HG02981 (cell line): ENCODE measurements around the gene SNAP47.
"Not testable (repeated sequence)": the region's sequence is repeated elsewhere in the genome, so short reads cannot be mapped to it uniquely, and the experiment has no call there.

Source experiments
- ATAC-seq: cut with Tn5 transposase; IDR thresholded peaks from one replicate; pipeline ENCODE4 v1.9.1; 2021; ENCODE audit warnings: mild to moderate bottlenecking, moderate library complexity; ENCODE audit not compliant: unreplicated experiment

Gene SNAP47, protein sequence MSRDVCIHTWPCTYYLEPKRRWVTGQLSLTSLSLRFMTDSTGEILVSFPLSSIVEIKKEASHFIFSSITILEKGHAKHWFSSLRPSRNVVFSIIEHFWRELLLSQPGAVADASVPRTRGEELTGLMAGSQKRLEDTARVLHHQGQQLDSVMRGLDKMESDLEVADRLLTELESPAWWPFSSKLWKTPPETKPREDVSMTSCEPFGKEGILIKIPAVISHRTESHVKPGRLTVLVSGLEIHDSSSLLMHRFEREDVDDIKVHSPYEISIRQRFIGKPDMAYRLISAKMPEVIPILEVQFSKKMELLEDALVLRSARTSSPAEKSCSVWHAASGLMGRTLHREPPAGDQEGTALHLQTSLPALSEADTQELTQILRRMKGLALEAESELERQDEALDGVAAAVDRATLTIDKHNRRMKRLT

DNA sequence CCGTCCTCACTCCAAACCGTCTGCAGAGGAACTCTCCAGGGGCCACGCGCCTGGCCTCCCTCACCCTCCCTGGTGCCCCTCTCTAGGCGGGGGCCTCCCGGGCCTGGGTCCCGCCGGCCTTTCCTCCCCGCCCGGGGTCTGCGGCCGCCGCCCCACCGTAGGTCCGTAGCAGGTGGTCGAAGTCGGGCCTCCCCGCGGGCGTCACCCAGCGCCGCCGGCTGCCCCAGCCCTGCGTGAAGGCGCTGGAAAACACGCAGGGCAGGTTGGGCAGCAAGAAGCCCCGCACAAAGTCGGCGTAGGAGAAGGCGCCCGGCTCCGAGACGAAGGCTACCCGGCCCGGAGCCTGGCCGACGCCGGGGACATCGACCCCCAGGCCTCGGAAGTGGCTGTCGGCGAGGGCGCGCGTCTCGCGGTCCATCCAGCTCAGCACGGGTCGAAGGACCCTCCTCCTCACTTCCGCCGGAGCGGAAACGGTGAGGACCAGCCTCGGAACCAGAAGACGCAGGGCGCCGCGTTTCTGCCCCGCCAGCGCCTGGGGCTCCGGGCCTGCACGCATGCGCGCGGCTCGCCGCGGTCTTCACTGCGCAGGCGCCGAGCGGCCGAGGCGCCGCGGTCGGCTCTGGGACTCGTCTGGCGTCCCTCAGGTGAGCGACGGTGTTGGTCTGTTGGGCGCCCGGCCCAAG, at the start of gene SNAP47, which contains the start of gene JMJD4:
SNAP47 (plus strand) TSS at position 580 of the 683 bp plus-strand sequence. CDS start 12,302 bp downstream, outside the sequence.
JMJD4 (minus strand) TSS at position 447 of the 683 bp plus-strand sequence; CDS start at position 418, 29 bp downstream.
- ATAC-seq, result peak; percentile 91

GRCh38 chr1:227685807-227686206, 49.4 kb upstream of the SNAP47 start:
- ATAC-seq, result no peak

DNA sequence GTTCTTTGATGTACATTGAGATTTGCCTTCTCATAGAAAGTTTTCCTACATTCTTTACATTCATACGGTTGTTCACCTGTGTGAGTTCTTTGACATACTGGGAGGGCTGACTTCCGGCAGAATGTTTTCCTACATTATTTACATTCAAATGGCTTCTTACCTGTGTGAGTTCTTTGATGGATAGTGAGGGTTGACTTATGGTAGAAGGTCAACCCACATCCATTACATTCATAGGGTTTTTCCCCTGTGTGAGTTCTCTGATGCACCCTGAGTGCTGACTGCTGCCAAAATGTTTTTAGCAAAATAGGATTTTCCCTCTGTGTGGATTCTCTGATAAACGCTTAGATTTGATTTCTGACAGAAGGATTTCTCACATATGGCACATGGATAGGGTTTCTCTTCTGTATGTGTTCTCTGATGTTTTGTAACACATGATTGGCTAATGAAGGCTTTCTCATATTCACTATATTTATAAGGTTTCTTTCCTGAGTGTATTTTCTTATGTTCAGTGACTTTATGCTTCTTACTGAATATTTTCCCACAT, 37.8 kb upstream of the SNAP47 start:
- no peak for ATAC-seq

DNA sequence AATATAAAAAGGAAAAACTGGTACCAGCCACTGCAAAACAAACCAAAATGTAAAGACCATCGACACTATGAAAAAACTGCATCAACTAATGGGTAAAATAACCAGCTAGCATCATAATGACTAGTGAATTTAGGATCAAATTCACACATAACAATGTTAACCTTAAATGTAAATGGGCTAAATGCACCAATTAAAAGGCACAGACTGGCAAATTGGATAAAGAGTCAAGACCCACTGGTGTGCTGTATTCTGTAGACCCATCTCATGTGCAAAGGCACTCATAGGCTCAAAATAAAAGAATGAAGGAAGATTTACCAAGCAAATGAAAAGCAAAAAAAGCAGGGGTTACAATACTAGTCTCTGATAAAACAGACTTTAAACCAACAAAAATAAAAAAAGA, 33.6 kb upstream of the SNAP47 start:
- not testable (repeated sequence) for ATAC-seq

- ATAC-seq, result no peak
Measured at GRCh38 chr1:227707846-227708245, 27.4 kb upstream of the SNAP47 start.

GRCh38 chr1:227709451-227709850, 25.8 kb upstream of the SNAP47 start:
- ATAC-seq, result no peak

DNA sequence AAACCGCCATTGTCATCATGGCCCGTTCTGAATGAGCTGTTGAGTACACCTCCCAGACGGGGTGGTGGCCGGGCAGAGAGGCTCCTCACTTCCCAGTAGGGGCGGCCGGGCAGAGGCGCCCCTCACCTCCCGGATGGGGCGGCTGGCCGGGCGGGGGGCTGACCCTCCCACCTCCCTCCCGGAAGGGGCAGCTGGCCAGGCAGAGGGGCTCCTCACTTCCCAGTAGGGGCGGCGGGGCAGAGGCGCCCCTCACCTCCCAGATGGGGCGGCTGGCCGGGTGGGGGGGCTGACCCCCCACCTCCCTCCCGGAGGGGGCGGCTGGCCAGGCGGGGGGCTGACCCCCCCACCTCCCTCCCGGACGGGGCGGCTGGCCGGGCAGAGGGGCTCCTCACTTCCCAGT, 24.8 kb upstream of the SNAP47 start:
- not testable (repeated sequence) for ATAC-seq

DNA sequence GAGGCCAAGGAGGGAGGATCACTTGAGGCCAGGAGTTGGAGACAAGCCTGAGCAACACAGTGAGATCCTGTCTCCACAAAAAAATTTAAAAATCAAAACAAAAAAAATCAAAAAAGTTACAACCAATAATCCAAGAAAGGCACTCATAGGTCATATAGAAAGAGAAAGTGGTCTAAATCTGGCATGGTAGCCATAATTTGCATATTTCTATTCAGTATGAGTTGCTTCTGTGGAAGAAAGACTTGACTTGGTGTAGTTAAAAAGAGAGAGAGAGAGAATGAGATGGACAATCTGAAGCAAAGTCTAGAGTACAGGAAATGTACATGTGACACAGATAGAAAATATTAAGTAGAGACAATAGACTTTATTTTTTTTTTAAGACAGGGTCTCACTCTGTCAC, 22.6 kb upstream of the SNAP47 start:
- peak; percentile 59 for ATAC-seq

DNA sequence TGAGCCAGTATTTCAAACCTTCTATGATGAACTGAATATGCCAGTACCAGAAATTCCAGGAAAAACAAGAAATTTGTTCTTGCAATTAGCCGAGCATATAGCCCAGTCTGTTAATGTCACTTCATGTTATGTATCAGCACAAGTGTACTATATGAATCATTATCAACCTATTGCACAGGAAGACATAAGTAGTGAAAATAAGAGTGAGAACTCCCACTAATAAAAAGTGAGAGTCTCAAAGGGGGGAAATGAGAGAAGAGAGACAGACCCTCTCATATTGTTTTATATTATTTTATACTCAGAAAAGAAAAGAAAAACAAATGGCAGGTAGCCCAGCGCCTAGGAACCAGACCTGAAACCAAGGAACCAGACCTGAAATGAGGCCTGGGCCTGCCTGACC, 16.3 kb upstream of the SNAP47 start:
- no peak for ATAC-seq

DNA sequence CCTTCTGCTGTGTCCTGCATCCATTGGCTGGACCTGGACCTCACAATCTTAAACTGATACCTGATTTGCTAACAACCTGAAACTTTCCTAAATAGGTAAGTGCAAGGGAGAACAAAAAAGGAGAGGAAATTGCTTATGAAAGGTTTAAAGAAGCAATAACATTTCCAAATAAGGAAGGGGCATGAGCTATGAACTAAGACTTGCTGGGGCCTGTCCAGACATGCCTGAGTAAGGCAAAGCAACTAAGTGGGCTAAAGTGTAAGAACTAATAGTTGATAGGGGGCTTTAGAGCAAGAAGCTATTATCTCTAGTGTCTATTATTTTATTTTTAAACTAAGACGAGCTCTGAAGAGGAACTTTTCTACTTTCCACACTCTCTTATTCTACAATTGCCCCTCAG, 11.8 kb upstream of the SNAP47 start:
- no peak for ATAC-seq

- no peak for ATAC-seq
Measured at GRCh38 chr1:227725046-227725445, 10.2 kb upstream of the SNAP47 start.

DNA sequence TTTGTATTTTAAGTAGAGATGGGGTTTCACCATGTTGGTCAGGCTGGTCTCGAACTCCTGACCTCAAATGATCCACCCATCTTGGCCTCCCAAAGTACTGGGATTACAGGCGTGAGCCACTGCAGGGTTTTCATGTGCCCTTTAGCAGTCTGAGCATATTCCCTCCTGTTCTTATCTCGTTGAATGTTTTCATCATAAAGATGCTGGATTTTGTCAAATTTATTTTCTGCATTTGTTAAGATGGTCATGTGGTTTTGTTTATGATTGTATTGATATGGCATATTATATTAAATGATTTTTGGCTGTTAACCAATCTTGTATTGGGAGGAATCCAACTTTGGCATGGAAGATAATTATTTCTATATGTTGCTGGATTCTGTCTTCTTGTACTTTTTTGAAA, 8.9 kb upstream of the SNAP47 start:
- ATAC-seq, result no peak

DNA sequence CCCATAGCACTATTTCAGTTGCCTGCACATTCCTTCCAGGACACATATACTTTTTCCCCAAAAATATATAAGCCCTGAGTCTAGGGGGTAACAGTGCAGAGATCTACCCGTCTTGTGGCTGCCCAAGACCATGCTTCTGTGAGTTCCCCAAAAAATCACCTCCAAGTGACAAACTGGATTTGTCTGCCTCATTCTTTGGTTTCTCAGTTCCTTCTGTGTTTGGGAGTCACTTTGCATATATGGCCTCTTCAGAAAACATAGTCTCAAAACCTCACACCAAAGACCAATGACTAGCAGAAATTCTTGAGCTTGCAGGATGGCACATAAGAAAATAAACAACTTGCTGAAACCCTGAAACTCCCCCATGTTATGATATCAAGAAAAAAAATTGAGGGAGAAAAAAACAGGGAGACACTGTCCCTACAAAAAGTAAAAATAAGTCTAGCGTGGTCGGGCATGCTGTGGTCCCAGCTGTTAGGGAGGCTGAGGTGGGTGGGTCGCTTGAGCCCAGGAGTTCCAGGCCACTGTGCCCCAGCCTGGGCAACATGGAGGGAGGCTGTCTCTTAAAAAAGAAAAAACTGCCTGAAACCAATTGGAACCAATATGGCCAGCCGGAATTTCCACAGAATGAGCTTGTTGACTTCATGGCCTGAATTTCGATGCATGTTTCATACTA, 8.2 kb upstream of the SNAP47 start:
- no peak for ATAC-seq

DNA sequence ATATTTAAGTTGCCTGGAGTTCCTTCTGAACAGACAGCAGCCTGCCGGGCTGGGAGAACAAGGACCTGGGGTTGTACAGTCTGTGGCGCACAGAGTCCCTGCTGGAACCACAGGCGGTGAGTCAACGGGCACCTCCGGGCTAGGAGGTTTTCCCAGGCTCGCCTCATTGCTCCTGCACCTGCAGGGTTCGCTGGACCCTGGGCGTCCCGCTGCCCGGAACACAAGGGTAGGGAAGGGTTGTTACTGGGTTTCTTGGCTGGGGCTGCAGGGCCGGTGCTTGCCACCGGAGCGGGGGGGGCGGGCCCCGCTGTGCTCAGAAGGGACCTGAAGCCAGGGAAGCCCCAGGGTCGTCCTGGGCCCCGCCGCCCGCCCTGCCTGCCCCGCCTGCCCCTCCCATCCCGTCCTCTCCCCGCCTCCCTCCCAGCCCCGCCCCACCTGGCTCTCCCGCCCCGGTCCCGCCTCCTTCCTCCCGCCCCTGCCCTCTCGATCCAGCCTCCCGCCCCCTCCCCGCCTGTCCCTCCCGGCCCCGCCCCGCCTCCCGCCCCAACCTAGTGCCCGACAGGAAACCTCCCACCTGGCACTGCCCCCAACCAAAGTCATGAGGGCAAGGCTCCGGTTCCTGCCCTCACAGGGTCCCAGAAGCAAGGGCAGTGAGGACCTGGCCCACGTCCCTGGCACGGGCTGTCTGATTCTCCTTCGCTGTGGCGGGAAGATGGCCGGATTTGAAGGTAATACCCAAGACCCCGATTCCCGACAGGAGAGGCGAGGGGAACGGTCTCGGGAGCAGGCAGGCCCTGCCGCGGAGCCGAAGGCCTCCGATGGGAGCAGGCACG, 7.0 kb upstream of the SNAP47 start:
- peak; percentile 36 for ATAC-seq

DNA sequence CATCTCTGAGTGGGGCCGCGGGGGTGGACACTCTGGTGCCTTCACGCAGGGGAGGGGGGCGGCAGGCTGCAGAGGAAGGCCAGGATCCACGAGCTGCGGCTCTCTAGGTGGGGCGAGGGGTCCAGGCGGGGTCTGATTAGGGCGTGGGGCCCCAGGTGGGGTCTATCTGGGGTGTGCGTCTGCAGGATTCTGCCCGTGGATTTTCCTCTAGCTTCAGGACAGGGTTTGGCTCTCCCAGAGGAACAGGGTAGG, 6.4 kb upstream of the SNAP47 start:
- no peak for ATAC-seq

DNA sequence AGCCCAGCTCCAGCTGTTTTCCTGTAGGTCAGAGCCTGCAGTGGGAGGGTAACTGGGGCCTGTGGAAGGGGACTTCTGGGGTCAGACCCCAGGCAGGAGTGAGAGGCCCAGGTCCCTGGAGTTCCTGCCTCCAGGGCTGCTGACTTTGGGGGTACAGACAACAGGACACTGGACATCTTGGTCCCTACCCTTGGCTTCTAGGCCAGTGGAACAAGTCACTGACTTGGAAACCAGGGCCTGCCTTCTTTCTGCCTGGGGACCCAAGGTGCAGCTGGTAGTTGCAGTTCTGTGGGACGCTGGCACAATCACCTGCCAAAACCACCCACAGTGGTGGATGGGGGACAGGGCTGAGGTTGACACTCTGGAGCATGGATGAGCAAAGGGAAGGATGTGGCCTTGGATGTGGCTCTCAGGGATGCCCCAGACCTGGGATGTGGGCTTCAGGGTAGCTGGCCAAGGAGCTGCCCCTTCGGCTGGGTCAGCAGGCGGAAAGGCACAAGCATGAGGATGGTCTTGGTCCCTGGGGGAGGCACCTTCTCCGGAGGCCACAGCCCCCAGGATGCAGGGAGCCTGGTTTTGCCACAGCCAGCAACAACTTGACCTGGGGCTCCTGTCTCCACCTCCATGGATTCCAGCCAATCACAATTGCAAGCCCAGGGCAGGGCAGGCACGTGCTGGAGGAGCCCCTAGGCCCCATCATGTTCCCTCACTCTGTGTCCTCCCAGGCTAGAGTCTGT, 5.9 kb upstream of the SNAP47 start:
- ATAC-seq, result no peak

DNA sequence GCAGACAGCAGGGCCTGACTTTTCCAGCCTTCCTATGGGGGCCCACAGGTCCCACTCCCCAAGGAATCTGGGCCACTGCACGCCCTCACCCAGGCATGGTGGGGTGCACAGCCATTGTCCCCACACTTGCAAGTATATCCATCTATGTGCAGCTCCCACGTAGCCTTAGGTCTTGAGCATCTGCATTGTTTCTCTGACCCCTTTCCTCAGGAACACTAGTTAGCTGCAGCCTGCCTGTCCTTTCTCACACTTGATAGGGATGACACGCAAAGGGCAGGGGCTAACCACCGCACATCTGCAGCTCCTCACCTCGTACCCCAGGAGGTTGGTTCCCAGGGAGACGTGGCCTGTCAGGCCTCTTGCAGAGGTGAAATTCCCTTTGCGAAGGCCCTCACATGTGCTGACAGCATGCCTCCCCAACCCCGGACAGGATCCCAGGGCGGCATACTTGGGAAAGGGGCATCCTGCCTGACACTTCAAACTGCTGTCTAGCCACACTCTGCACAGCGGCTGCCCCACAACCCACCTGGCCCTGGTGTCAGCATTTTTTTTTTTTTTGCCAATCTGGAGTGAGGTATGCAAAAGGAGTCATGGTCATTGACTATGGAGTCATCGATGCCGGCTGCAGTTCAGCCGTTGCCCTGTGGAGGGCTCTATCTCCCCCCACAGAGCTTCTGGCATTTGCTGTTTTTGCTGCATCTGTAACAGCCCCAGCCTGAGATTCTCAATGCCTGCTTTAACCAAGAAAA, 5.2 kb upstream of the SNAP47 start:
- no peak for ATAC-seq

DNA sequence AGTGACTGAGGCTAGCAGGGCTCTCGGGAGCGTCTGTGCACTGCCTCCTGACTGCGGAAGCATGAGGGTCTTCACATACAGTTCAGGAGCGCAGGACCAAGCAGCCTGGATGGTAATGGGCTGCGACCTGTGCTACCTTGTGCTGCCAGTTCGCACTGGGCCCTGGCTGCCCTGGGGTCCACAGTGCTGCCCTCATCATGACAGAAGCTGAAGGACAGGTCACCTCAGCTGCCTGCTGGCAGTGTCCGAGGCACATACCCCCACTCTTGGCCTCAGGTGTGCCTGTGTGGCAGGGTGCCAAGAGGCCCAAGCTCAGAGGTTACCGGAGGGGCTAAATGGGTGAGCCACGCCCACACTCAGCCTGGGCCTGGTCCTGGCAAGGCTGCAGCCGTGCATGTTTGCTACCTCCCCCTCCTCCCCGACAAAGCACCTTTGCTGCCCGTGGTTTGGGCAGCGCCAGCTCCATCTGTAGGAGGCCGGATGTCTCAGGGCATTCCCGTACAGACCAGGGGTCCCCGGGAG, 4.5 kb upstream of the SNAP47 start:
- ATAC-seq, result no peak

- no peak for ATAC-seq
Measured at GRCh38 chr1:227731241-227731677, 4.0 kb upstream of the SNAP47 start.
